VCaP (cell line): Measurements from ENCODE around the gene MSLN.

Experiments used
- H3K27ac ChIP-seq: fragments of 450-650 bp; 2 replicates; pipeline ENCODE4 v1.5.1; 2017
- TF ChIP-seq, protein P1 (sequence below): fragments of 450-650 bp; conservative IDR thresholded peaks from 2 replicates; pipeline ENCODE4 v1.5.1; 2017; ENCODE audit warnings: mild to moderate bottlenecking, moderate library complexity

The MSLN gene

DNA sequence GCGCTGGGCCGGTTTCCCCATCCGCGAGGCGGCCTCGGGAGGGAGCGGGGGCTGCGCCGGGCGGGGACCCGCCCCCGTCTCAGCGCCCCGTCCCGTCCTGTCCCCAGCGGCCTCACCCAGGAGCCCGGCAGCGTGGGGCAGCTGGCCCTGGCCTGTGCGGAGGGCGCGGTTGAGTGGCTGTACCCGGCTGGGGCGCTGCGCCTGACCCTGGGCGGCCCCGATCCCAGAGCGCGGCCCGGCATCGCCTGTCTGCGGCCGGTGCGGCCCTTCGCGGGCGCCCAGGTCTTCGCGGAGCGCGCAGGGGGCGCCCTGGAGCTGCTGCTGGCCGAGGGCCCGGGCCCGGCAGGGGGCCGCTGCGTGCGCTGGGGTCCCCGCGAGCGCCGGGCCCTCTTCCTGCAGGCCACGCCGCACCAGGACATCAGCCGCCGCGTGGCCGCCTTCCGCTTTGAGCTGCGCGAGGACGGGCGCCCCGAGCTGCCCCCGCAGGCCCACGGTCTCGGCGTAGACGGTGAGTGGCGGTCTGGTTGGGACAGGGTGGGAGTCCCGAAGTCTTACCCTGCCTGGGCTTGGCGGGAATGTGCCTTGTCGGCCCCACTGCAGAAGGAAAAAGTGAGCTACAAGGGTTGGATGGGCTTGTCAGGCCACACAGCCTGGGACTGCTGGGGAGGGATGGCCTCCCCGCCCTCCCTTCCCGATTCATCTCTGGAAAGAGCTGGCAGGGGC lies 44.9 kb upstream of the MSLN start:
- TF ChIP-seq, protein P1, sequence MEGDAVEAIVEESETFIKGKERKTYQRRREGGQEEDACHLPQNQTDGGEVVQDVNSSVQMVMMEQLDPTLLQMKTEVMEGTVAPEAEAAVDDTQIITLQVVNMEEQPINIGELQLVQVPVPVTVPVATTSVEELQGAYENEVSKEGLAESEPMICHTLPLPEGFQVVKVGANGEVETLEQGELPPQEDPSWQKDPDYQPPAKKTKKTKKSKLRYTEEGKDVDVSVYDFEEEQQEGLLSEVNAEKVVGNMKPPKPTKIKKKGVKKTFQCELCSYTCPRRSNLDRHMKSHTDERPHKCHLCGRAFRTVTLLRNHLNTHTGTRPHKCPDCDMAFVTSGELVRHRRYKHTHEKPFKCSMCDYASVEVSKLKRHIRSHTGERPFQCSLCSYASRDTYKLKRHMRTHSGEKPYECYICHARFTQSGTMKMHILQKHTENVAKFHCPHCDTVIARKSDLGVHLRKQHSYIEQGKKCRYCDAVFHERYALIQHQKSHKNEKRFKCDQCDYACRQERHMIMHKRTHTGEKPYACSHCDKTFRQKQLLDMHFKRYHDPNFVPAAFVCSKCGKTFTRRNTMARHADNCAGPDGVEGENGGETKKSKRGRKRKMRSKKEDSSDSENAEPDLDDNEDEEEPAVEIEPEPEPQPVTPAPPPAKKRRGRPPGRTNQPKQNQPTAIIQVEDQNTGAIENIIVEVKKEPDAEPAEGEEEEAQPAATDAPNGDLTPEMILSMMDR, result peak; percentile 14; the same call in 1 of the 2 replicates
- H3K27ac ChIP-seq, result peak overlapping the region; percentile 53

DNA sequence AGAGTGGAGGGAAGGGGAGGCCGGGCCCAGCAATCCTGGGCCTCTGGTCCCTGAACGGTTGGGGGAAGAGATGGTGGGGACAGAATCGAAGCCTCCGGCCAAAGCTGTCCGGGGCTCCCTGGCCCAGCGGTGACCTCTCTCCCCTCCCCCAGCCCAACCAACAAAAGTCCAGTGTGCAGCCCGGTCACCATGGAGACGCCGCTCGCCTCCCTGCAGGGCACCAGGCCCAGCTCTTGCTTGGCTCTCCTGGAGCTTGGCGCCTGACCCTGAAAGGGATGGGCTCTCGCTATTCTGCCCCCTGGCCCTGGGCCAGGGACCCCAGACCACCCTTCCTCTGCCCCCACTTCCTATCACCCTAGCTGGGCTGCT lies 44.4 kb upstream of the MSLN start:
- TF ChIP-seq, protein P1, result no peak
- H3K27ac ChIP-seq, result peak overlapping the region; percentile 53

DNA sequence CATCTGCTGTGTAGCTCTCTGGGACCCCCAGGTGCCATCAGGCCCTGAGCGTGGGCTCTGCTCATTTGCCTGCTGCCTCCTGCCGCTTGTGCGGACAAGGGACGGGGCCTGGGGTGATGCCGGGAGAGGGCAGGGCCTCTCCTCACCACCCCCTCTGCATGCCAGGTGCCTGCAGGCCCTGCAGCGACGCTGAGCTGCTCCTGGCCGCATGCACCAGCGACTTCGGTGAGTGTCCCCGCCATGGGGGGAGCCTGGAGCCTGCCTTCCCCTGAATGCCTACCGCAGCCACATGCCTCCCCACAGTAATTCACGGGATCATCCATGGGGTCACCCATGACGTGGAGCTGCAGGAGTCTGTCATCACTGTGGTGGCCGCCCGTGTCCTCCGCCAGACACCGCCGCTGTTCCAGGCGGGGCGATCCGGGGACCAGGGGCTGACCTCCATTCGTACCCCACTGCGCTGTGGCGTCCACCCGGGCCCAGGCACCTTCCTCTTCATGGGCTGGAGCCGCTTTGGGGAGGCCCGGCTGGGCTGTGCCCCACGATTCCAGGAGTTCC lies 43.7 kb upstream of the MSLN start:
- no peak overlapping the region; the same call in 1 of the 2 replicates for H3K27ac ChIP-seq
- TF ChIP-seq, protein P1, result no peak

GRCh38 chr16:717450-718245 lies 42.9 kb upstream of the MSLN start:
- 0 out of 2 replicates have a peak overlapping the region, but pooled peaks have one; percentile 93 for H3K27ac ChIP-seq
- TF ChIP-seq, protein P1, result no peak

DNA sequence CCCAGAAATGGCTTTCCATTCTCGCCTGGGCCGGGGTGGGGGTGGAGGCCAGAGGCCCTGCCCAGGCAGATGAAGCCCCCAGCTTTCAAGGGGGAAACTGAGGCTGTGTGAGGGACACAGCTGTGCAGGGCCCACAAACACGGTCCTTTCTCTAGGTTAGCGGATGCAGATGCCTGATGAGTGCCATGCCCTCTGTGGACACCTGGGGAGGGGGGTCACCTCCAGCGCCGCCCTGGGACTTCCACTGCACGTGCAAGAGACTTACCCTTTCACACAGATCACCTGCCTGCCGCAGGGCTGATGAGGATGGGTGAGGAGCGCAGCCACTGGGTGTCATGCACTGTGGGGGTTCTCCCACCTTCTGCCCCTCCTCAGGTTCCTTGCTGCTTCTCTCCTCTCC lies 42.1 kb upstream of the MSLN start:
- H3K27ac ChIP-seq, result 0 out of 2 replicates have a peak overlapping the region, but pooled peaks have one; percentile 93
- TF ChIP-seq, protein P1, result no peak

DNA sequence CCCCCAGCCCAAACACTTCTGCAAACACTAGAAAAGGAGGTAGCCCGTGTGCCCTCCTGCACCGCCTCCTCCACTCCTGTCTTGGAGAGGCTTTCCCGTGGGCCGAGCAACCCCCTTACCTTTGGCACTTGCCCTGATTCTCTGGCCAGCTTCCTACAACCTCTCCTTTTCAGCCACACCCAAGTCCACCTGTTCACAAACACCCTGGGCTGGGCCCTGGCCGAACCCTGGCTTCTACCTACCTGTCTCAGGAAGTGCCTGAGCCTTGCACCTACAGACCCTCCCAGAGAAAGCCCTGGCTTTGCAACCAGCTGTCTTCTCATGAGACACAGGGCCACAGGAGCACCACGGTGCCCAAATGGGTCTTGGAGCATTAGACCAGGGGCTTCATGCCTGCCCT lies 41.6 kb upstream of the MSLN start:
- TF ChIP-seq, protein P1, result no peak
- peak overlapping the region; percentile 93 for H3K27ac ChIP-seq

DNA sequence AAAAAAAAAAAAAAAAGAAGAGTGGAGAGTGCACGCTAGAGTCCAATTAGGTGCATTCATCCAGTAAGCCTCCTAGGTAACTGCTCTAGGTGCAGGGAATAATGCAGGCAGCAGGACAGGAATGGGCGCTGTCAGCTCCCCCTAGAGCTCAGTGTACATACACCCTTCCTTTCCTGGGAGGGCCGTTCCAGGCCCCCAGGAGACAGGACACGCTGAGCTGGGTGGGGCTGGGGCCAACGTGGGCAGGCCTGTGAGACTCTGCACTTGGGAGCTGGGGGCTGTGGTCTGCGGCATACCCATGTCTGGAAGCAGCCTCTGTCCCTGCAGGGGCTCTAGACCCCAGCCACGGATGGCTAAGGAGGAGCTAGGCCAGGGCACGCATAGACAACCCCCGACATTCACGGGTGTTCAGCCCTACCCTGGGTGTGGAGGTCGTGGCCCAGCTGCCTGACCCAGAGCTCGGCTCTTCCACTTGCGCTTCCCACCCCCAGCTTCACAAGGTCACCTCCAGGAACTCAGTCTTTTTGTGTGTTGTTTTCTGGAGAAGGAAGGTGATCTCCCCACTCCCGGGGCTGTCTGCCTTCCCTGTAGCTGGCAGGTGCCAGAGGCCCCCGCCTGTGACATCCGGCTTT lies 40.6 kb upstream of the MSLN start:
- TF ChIP-seq, protein P1, result peak; percentile 39
- H3K27ac ChIP-seq, result peak overlapping the region; percentile 93
